Mesenchymal stem cell (in vitro differentiated cells and primary cell): ENCODE measurements around the gene MSL1.

ENCODE experiments used
- DNase-seq: peaks from one replicate; pipeline ENCODE4 v3.0.0-alpha.2; 2013
- H2AFZ ChIP-seq: one replicate; pipeline ENCODE4 v1.6.1; 2013; ENCODE audit warnings: low read depth, mild to moderate bottlenecking, control low read depth, inconsistent platforms, low read length, moderate library complexity
- H2AK5ac ChIP-seq: 2 replicates; pipeline ENCODE4 v1.6.1; 2013; ENCODE audit warnings: low read length, moderate library complexity, mild to moderate bottlenecking, inconsistent platforms; ENCODE audit not compliant: severe bottlenecking
- H2BK120ac ChIP-seq: one replicate; pipeline ENCODE4 v1.6.1; 2013; ENCODE audit warnings: low read depth, mild to moderate bottlenecking, inconsistent platforms, low read length, moderate library complexity
- H2BK12ac ChIP-seq, 2 experiments: one replicate each; pipeline ENCODE4 v1.6.1; 2013; ENCODE audit warnings: inconsistent platforms in 2 of 2, low read length in 2 of 2, mild to moderate bottlenecking in 2 of 2, moderate library complexity in 2 of 2, control low read depth in 1 of 2
- H2BK15ac ChIP-seq: one replicate; pipeline ENCODE4 v1.6.1; 2013; ENCODE audit warnings: mild to moderate bottlenecking, low read depth, inconsistent platforms; ENCODE audit not compliant: poor library complexity, severe bottlenecking
- H2BK5ac ChIP-seq: 2 replicates; pipeline ENCODE4 v1.6.1; 2013; ENCODE audit warnings: low read depth, mild to moderate bottlenecking, low read length, control low read depth, inconsistent platforms; ENCODE audit not compliant: poor library complexity, severe bottlenecking
- H3K14ac ChIP-seq, 2 experiments: one replicate each; pipeline ENCODE4 v1.6.1; 2013; ENCODE audit warnings: inconsistent platforms in 2 of 2, low read length in 2 of 2, control low read depth in 1 of 2, mild to moderate bottlenecking in 1 of 2, moderate library complexity in 1 of 2
- H3K18ac ChIP-seq, 2 experiments: one replicate each; pipeline ENCODE4 v1.6.1; 2013; ENCODE audit warnings: inconsistent platforms in 2 of 2, low read length in 2 of 2, control low read depth in 1 of 2, low read depth in 1 of 2, mild to moderate bottlenecking in 1 of 2
- H3K23ac ChIP-seq, 2 experiments: one replicate each; pipeline ENCODE4 v1.6.1; 2013; ENCODE audit warnings: inconsistent platforms in 2 of 2, low read length in 2 of 2, mild to moderate bottlenecking in 2 of 2, moderate library complexity in 2 of 2, control low read depth in 1 of 2
- H3K27ac ChIP-seq: 2 replicates; pipeline ENCODE4 v1.5.1; 2013; ENCODE audit warnings: mild to moderate bottlenecking, moderate library complexity, low read length, control low read depth, inconsistent platforms; ENCODE audit not compliant: poor library complexity, severe bottlenecking
- H3K27me3 ChIP-seq, 2 experiments: 2 replicates each; pipeline versions ENCODE4 v1.6.1 to v1.7.0; 2013; ENCODE audit warnings: low read length in 2 of 2, mild to moderate bottlenecking in 2 of 2, moderate library complexity in 2 of 2, control low read depth in 1 of 2, inconsistent platforms in 1 of 2; ENCODE audit not compliant: control insufficient read depth in 1 of 2, insufficient read depth in 1 of 2
- H3K36me3 ChIP-seq, 2 experiments: 2 replicates each; pipeline versions ENCODE4 v1.6.1 to v1.7.0; 2013; ENCODE audit warnings: low read length in 2 of 2, control low read depth in 1 of 2, inconsistent platforms in 1 of 2, low read depth in 1 of 2, mild to moderate bottlenecking in 1 of 2; ENCODE audit not compliant: insufficient read depth in 2 of 2, control insufficient read depth in 1 of 2
- H3K4ac ChIP-seq, 2 experiments: one replicate each; pipeline ENCODE4 v1.6.1; 2013; ENCODE audit warnings: inconsistent platforms in 2 of 2, low read length in 2 of 2, mild to moderate bottlenecking in 2 of 2, moderate library complexity in 2 of 2, control low read depth in 1 of 2, low read depth in 1 of 2
- H3K4me1 ChIP-seq: 2 replicates; pipeline ENCODE4 v1.6.1; 2013; ENCODE audit warnings: low read depth, low read length, control low read depth; ENCODE audit not compliant: control insufficient read depth, insufficient read depth
- H3K4me2 ChIP-seq: 2 replicates; pipeline ENCODE4 v1.6.1; 2013; ENCODE audit warnings: low read length, mild to moderate bottlenecking, inconsistent platforms; ENCODE audit not compliant: poor library complexity, severe bottlenecking
- H3K4me3 ChIP-seq, 2 experiments: 2 replicates each; pipeline versions ENCODE4 v1.5.1 to v1.7.0; 2013; ENCODE audit warnings: low read length in 2 of 2, mild to moderate bottlenecking in 2 of 2, control low read depth in 1 of 2, low read depth in 1 of 2; ENCODE audit not compliant: insufficient read depth in 1 of 2
- H3K79me1 ChIP-seq: replicated peaks from 2 replicates; pipeline ENCODE4 v1.6.1; 2013; ENCODE audit warnings: mild to moderate bottlenecking, control low read depth, low read length, inconsistent platforms; ENCODE audit not compliant: poor library complexity, severe bottlenecking
- H3K9ac ChIP-seq: 2 replicates; pipeline ENCODE4 v1.7.0; 2013; ENCODE audit warnings: mild to moderate bottlenecking, low read length, moderate library complexity
- H3K9me3 ChIP-seq: 2 replicates; pipeline ENCODE4 v1.7.0; 2013; ENCODE audit warnings: mild to moderate bottlenecking, low read length; ENCODE audit not compliant: control insufficient read depth
- H4K8ac ChIP-seq: one replicate; pipeline ENCODE4 v1.6.1; 2013; ENCODE audit warnings: inconsistent platforms, mild to moderate bottlenecking, low read length, moderate library complexity
- H4K91ac ChIP-seq: one replicate; pipeline ENCODE4 v1.6.1; 2013; ENCODE audit warnings: mild to moderate bottlenecking, low read length, inconsistent platforms
- WGBS: methylation state at CpG from one replicate; pipeline ENCODE4 v1.1.7; 2013; ENCODE audit warnings: mixed read lengths; 5-methylcytosine and 5-hydroxymethylcytosine counted together

Gene MSL1

DNA sequence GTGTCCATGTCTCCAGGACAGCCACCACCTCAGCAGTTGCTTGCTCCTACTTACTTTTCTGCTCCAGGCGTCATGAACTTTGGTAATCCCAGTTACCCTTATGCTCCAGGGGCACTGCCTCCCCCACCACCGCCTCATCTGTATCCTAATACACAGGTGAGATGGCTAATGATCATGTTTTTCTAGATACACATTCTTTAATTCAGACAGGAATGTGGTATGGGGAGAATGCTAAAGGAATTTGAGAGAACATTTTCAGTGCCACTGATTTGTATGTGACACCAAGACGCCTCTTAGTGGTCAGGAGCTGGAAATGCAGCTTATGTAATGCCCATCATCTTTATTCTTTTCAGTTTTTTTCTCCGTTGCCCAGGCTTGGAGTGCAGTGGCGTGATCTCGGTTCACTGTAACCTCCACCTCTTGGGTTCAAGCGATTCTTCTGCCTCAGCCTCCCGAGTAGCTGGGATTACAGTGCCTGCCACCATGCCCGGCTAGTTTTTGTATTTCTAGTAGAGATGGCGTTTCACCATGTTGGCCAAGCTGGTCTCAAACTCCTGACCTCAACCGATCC lies 46.6 kb downstream of the MSL1 start:
- WGBS: 62% methylated on average over 9 of the region's 11 CpGs
- peaks cover 71 to 93% of the 10 kb centered on the region in 2 experiments for H3K36me3 ChIP-seq

DNA sequence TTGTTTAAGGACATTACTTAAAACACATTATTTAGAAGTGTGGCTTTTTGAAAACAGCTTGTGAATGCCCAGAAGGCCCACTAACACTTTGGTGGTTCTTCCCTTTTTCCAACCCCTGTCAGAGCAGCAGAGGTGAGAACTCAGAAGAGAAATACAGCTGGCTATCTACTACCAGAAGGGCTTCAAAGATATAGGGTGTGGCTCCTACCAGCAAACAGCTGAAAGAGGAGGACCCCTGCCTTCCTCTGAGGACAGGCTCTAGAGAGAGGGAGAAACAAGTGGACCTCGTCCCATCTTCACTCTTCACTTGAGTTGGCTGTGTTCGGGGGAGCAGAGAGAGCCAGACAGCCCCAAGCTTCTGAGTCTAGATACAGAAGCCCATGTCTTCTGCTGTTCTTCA lies 48.6 kb downstream of the MSL1 start:
- DNase-seq: no peak
- Histone ChIP-seq H3K79me1 (peaks cover 24% of the 10 kb centered on the region), H2AFZ (no peak overlapping the region), H3K36me3 (peaks cover 65 to 90% of the 10 kb centered on the region in 2 experiments), H3K14ac (no peak overlapping the region), H3K4me3 (no peak overlapping the region), H2AK5ac (peak overlapping the region; percentile 22), H3K4me1 (peaks cover 7% of the 10 kb centered on the region), H3K9ac (no peak overlapping the region), H3K27ac (no peak overlapping the region), H3K18ac (no peak overlapping the region), H4K8ac (no peak overlapping the region), H3K27me3 (no peaks in the 10 kb centered on the region), H2BK12ac (no peak overlapping the region), H4K91ac (no peak overlapping the region), H2BK5ac (no peak overlapping the region), H3K23ac (no peak overlapping the region), H3K4me2 (no peak overlapping the region), H2BK15ac (no peak overlapping the region), H2BK120ac (no peak overlapping the region), H3K9me3 (no peaks in the 10 kb centered on the region), H3K4ac (no peak overlapping the region)
- WGBS: 100% methylated on average over 2 of the region's 2 CpGs

More for the DNA sequence above, 46.6 kb downstream of the MSL1 start:
- Histone ChIP-seq H3K4me2 (no peak overlapping the region), H4K91ac (no peak overlapping the region), H2BK5ac (no peak overlapping the region), H3K4me1 (peaks cover 7% of the 10 kb centered on the region), H3K27me3 (no peaks in the 10 kb centered on the region), H4K8ac (peak overlapping the region; percentile 30), H3K4me3 (no peak overlapping the region), H2AK5ac (no peak overlapping the region), H2BK12ac (no peak overlapping the region), H2AFZ (no peak overlapping the region), H3K27ac (peak overlapping the region; percentile 68), H3K23ac (no peak overlapping the region), H3K4ac (no peak overlapping the region), H3K9ac (peak overlapping the region; percentile 34), H3K18ac (no peak overlapping the region), H3K9me3 (no peaks in the 10 kb centered on the region), H3K79me1 (peaks cover 30% of the 10 kb centered on the region), H2BK120ac (no peak overlapping the region), H3K14ac (no peak overlapping the region), H2BK15ac (no peak overlapping the region)
- peak; percentile 70 for DNase-seq

DNA sequence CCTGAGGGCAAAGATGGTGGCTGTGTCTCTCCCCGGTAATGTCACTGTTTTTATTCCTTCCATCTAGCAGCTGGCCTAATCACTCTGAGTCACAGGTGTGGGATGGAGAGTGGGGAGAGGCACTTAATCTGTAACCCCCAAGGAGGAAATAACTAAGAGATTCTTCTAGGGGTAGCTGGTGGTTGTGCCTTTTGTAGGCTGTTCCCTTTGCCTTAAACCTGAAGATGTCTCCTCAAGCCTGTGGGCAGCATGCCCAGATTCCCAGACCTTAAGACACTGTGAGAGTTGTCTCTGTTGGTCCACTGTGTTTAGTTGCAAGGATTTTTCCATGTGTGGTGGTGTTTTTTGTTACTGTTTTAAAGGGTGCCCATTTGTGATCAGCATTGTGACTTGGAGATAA lies 50.0 kb downstream of the MSL1 start:
- Histone ChIP-seq H3K9ac (peak overlapping the region; percentile 7), H3K4me1 (peaks cover 10% of the 10 kb centered on the region), H2BK5ac (no peak overlapping the region), H4K91ac (no peak overlapping the region), H2AFZ (no peak overlapping the region), H3K4me3 (no peak overlapping the region), H3K18ac (no peak overlapping the region), H3K4me2 (no peak overlapping the region), H3K23ac (no peak overlapping the region), H3K27ac (no peak overlapping the region), H3K36me3 (peaks cover 67 to 88% of the 10 kb centered on the region in 2 experiments), H3K4ac (no peak overlapping the region), H3K27me3 (no peaks in the 10 kb centered on the region), H2BK12ac (no peak overlapping the region), H4K8ac (no peak overlapping the region), H2AK5ac (no peak overlapping the region), H2BK120ac (no peak overlapping the region), H3K79me1 (peaks cover 24% of the 10 kb centered on the region), H3K9me3 (no peaks in the 10 kb centered on the region), H3K14ac (no peak overlapping the region), H2BK15ac (no peak overlapping the region)
- WGBS: no CpG with 5 or more reads among the region's 1 CpG
- no peak for DNase-seq

DNA sequence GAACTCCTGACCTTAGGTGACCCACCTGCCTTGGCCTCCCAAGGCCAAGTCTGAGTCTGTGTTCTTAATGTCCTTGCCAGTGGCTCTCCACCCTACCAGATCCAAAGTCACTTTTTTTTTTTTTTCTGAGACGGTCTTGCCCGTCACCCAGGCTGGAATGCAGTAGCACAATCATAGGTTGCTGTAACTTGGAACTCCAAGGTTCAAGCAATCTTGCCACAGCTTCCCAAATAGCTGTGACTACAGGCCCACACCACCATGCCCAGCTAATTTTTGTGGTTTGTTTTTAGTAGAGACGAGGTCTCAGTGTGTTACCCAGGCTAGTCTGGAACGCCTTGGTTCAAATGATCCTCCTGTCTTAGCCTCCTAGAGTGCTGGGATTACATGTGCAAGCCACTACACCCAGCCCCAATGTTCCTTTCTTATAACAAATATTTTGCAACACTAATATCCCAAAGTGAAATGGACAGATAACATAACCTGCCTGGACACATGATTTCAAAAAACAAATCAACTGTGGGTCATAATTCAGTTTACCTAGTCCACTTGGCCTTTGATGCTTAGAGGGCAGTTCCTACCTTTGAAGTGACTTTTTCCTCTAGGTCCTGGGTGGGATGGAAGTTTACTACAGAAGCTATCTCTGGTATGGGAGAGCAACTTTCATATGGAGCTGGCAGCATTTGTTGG lies 51.5 kb downstream of the MSL1 start:
- H3K4me1 ChIP-seq: peaks cover 15% of the 10 kb centered on the region
- H3K18ac ChIP-seq: no peak overlapping the region
- H3K27ac ChIP-seq: no peak overlapping the region
- H4K91ac ChIP-seq: no peak overlapping the region
- no peak overlapping the region for H3K4me3 ChIP-seq
- no peak overlapping the region for H3K9ac ChIP-seq
- no peak overlapping the region for H2AK5ac ChIP-seq
- H2BK5ac ChIP-seq: no peak overlapping the region
- H3K27me3 ChIP-seq: no peaks in the 10 kb centered on the region
- peaks cover 55 to 77% of the 10 kb centered on the region in 2 experiments for H3K36me3 ChIP-seq
- no peak overlapping the region for H4K8ac ChIP-seq
- H3K79me1 ChIP-seq: peaks cover 24% of the 10 kb centered on the region
- H3K4ac ChIP-seq: no peak overlapping the region
- H2AFZ ChIP-seq: no peak overlapping the region
- H3K14ac ChIP-seq: no peak overlapping the region
- no peaks in the 10 kb centered on the region for H3K9me3 ChIP-seq
- H2BK120ac ChIP-seq: no peak overlapping the region
- no peak overlapping the region for H2BK12ac ChIP-seq
- H2BK15ac ChIP-seq: no peak overlapping the region
- H3K23ac ChIP-seq: no peak overlapping the region
- WGBS: 97% methylated on average over 2 of the region's 4 CpGs
- H3K4me2 ChIP-seq: no peak overlapping the region
- DNase-seq: no peak
